Measurements from ENCODE around the gene NFAM1.

NFAM1 gene

DNA sequence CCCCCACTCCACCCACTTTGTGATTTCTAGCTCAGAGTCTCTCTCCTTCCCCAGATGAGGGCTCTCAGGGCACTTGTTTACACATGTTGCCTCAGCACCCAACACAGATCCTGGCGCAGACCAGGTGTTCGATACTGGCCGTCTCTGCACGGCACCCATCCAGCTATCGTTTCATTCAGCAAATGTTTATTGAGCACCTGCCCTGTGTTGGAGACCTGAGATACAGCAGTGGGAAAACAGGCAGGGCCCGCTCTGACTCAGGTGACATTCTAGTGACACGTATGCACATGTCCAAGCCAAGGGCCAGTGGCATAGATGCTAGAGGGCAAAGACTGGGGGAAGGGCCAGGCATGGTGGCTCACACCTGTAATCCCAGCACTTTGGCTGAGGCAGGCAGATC, 71.9 kb downstream of the NFAM1 start:
- DNase-seq (ENCODE audit: low spot score), result no peak

DNA sequence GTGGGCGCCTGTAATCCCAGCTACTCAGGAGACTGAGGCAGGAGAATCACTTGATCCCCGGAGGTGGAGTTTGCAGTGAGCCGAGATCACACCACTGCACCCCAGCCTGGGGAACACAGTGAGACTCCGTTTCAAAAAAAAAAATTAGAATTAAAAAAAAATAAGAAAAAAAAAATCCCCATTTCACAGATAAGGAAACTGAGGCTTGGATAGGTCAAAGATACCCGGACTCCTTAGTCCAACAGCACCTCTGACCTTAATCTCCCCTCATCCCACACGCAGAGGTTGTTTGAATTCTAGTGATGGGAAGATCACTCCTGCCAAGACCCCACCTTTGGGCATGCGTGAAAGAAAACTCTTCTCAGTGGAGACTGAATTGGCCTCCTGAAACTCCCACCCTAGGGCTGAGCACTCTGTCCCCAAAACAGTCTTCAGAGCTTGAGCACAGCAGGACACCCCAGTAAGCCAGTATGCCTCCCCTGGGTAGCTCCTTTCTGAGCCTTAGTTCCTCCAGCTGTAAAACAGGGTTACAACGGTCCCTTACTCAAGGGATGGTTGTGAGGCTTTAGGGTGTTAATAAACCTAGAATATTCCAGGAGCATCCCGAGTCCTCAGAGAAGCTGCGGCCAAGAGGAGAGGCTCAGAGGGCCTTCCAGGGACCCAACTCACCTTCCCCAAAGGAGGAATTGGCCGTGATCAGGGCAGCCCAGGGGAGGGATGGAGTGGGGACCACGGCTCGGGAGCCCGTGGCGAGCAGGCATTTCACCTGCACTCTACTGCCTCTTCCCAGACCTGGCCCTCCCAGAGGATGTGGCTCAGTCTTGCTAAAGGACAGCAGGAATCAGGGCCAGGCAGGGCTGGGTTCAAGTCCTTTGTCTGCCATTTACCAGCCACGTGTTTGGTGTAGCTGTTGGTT, 73.3 kb downstream of the NFAM1 start:
- DNase-seq (ENCODE audit: low spot score), result no peak

DNA sequence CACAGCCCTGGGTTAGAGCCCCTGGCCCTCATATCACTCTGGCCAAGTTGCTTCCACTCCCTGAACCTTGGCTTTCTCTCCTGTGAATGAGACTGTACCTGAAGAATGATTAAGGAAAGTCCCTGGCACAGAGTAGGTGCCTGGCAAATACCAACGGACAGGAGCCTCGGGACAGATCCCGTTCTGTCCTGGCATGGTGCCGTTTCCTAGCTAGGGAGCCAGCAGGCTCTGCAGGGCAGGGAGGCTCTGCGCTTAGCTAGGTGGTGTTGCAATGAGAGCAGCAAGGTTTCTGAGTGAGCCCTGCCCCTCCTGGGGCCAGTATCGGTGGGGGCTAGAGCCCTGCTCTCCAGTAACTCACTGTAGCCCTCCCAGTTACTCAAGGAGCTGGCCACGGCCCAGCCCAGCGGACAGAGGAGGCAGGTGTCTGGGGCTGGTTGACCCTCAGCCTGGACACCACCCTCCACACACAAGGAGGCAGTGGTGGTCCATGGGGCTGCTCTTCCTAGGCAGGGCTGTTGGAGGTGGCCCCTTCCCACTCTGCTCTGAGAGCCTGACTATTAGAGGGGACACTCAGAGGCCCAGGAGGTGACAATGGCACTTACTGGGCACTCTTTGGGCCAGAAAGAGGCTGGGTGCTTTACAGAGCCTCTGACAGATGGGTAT, 74.4 kb downstream of the NFAM1 start:
- DNase-seq (ENCODE audit: low spot score), result no peak

DNA sequence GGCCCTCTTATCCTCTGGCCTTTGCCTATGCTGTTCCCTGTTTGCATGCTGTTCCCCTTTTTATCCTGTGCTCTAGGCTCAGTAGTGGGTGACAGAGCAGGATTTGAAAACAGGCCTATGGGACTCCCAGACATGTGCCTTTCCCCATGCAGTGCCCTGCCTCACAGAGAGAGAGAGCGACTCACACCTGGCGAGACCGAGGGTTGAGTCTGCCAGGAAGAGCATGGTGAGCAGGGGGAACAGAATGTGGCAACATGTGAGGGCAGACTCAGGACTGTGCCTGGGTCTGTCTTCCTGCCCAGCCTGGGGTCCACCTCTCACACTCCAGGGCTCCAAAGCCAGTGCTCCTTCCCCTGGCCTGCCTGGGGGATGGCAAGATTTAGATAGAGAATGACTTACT, 75.0 kb downstream of the NFAM1 start:
- no peak for DNase-seq (ENCODE audit: low spot score)

- no peak for DNase-seq (ENCODE audit: low spot score)
These were observed 75.7 kb downstream of the NFAM1 start for GRCh38 chr22:42356533-42356932.

GRCh38 chr22:42353883-42354727, 78.1 kb downstream of the NFAM1 start:
- DNase-seq (ENCODE audit: low spot score), result no peak

GRCh38 chr22:42350373-42350772, 81.8 kb downstream of the NFAM1 start:
- DNase-seq (ENCODE audit: low spot score), result no peak

DNA sequence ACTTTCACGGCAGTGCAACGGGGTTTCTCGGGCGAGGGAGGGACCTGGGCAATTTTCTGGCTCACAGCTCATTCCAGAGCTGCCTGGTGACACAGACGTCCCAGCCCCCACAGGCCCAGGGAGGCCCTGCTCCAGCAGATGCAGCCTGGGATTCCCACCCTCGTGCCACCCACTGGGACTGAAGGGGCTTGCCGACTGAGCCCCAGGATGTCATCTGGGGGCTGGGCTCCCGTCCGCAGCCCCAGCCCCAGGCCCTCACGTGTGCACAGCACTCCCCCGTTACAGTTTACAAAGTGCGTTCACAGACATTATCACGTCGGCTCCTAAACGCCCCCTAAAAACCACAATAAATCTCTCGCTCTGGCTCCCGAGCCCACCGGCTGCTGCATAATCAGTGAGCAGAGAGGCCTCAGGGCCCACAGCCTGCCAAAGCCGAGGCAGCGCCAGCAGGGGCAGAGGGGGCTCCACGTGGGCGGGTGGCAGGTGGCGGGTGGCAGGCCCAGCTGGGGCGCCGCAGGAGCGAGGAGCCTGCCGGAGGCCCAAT, 84.8 kb downstream of the NFAM1 start:
- no peak for DNase-seq (ENCODE audit: low spot score)

GRCh38 chr22:42346722-42347121, 85.5 kb downstream of the NFAM1 start:
- no peak for DNase-seq (ENCODE audit: low spot score)

DNA sequence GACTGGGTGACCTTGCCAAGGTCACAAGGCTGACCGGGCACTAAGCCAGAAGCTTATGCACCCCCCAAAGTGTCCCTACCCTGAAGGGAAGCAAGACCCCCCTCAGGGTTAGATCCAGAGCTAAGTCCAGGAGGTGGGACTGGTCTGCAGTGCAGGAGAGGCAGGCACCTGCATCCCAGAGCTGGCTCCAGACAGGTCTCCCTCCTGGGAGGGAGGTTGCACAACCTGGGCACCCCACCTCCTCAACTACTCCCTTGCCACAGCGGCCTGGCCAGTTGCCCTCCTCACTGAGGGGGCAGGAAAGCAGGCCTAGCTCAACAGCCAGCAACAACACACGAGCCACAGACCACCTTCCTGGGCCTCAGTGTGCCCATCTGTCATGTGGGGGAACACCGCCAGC, 86.7 kb downstream of the NFAM1 start:
- no peak for DNase-seq (ENCODE audit: low spot score)

DNA sequence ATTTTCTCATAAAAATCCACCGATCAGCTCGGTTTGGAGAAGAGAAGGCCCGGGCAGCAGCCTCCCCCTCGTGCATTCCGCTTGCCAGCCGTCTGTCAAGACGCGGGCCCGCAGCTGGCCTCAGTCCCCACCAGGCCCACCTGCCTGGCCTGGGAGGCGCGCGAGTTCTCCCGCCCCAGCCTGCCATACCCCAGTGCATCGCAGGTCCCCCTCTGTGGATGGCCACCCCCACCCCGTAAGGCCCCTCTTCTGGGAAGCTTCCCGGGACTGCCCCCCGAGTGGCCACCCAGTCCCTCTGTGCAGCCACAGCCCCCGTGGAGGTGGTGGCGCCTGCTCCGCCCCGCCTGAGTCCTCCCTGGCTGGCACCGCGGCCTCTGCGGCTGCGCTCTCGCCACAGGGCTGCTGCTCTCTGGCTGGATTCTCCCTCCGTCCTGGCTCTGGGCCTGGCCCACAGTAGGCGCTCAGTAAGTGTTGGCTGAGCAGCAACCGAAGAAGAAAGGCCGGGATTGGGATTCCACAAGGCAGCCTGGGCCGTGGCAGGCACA, 87.8 kb downstream of the NFAM1 start:
- no peak for DNase-seq (ENCODE audit: low spot score)

DNA sequence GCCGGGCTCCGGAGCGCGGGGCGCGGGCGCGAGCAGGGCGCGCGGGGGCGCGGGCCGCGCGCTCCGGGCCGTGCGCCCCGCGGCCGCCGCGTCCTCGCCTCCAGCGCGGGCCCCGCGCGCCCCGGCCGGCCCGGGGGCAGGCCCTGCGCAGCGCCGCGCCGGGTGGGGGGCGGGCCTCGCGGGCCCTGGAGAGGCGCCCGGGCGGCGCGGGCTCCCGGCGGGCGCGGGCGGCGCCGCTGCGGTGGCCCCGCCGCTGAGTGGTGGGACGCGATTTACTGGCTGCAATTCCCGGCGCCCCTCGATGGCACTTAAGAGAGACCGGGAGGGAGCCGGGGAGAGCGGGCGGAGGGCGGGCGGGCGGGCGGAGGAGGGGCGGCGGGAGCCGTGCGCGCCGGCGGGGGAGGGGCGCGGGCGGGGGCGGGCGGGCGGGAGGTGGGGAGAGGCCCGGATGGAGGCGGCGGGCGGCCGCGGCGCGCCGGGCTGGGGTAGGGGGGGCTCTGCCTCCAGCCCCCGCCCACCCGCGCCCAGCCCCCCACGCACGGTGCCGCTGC, 88.6 kb downstream of the NFAM1 start:
- peak; percentile 22 for DNase-seq (ENCODE audit: low spot score)

DNA sequence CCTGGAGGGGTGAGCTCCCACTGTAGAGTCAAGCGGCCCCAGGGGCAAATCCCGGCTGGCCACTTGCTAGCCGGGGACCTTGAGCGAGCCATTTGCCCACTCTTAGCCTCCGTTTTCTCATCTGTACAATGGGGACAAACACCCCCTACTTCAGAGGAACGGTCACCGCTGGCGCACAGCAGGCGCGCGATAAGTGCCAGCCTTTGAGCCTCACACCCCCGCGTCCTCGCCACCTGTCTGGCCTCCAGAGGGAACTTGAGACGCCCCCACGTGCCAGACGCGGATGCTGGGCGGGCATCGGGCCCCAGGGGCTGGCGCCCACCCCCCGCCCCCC, 89.1 kb downstream of the NFAM1 start:
- DNase-seq (ENCODE audit: low spot score), result no peak

DNA sequence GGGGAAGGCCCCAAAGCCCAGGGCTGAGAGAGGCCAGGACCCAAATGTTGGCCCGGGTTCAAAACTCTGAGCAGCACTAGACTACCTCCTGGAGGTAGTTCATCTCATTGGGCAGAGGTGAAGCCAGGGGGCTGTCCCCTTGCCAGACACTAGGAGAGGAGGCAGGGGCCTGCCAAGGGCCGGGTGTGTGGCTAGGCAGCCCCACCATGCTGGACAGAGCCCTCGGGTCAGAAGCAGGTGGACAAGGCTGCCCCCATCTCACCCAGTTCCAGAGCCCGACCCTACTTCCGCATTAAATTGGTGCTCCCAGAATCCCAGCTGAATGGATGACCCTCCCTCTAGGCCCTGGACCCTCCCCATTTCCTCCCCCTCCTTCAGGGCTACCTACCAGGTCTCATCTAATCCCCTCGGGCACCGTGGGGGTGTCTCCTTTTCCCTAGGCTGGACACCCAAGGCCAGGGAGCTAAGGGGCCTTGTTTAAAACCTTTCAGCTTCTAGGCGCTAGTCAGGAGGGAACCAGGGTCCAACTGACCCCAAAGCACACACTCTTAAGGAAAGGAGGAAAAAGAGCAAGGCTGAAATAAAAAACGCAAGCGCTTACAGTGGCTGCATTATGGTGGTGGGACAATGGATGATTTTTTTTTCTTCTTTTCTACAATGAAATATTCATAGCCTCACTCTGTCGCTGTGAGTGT, 89.6 kb downstream of the NFAM1 start:
- DNase-seq (ENCODE audit: low spot score), result no peak

- DNase-seq (ENCODE audit: low spot score), result no peak
These were observed 90.4 kb downstream of the NFAM1 start for GRCh38 chr22:42341779-42342178.

- DNase-seq (ENCODE audit: low spot score), result no peak
These were observed 91.3 kb downstream of the NFAM1 start for GRCh38 chr22:42340829-42341383.

GRCh38 chr22:42340150-42340549, 92.1 kb downstream of the NFAM1 start:
- no peak for DNase-seq (ENCODE audit: low spot score)

- no peak for DNase-seq (ENCODE audit: low spot score)
These were observed 93.7 kb downstream of the NFAM1 start for GRCh38 chr22:42338479-42338878.

DNA sequence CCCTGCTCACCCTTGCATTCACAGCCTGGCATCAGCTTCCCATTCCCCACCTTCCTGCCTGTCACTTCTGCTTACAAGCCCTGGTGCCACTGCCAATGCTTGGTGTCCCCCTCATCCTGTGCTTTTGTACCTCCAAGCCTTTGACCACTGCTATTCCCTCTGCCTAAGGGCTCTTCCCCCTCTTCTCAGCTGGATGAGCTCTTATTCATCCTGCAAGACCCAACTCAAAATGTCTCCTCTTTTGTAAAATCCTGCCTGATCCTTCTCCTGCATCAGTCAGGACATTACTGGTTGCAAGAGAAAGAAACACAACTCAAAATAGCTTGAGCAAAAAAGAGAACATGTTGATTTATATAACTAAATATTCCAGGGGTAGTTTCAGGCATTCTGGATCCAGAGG, 94.8 kb downstream of the NFAM1 start:
- DNase-seq (ENCODE audit: low spot score), result no peak

- DNase-seq (ENCODE audit: low spot score), result no peak
These were observed 95.5 kb downstream of the NFAM1 start for GRCh38 chr22:42336527-42337227.

Measured in CD4-positive, alpha-beta T cell treated with Interleukin-6 at 100 ng/mL for 8 hours (primary cell).